T-cell (primary cell): ENCODE measurements around the gene STRN3. TPM values are rescaled to one million over a fixed set of nuclear protein-coding genes. Genes with fewer than 3 reads are reported as not detected.
A peak's percentile ranks its signal among the peaks of the same experiment; 100 is the strongest.

Experiments used
- ATAC-seq, 4 experiments: fragments of 200-7000 bp in 3 of 4; fragments of 150-1000 bp in 1 of 4; cut with Tn5 transposase; replicated peaks in 1 of 4; 1 replicate in 3 of 4; 2 replicates in 1 of 4; pipeline ENCODE4 v1.10.0; 2021; ENCODE audit warnings: moderate library complexity in 3 of 4, mild to moderate bottlenecking in 2 of 4, moderate number of reproducible peaks in 1 of 4
- CTCF ChIA-PET, 2 donors: fragments of 300-600 bp; sonication (Branson Sonifier 250); formaldehyde crosslinking; loops; one replicate each; lab custom pipeline; 2022; ENCODE audit warnings: antibody characterized with exemption in 2 of 2; lab: Charles Lee
- POLR2A ChIA-PET, 2 donors: fragments of 300-600 bp; sonication (Branson Sonifier 250); formaldehyde crosslinking; loops; one replicate each; lab custom pipeline; 2022; ENCODE audit warnings: antibody characterized with exemption in 2 of 2; lab: Charles Lee
- DNase-seq, 35 experiments: peaks; one replicate each; pipeline versions ENCODE4 v3.0.0 to v3.0.0-alpha.2; 2013 to 2023
- H3K27ac ChIP-seq: one replicate; pipeline ENCODE4 v1.5.1; 2013; ENCODE audit warnings: low read length
- H3K27me3 ChIP-seq, 2 experiments: replicated peaks in 1 of 2; 1 replicate in 1 of 2; 2 replicates in 1 of 2; pipeline versions ENCODE4 v1.6.1 to v1.7.0; 2013; ENCODE audit warnings: low read length in 1 of 2, mixed read lengths in 1 of 2; ENCODE audit not compliant: control insufficient read depth in 2 of 2, insufficient read depth in 2 of 2; ENCODE audit errors: extremely low read depth in 1 of 2
- H3K36me3 ChIP-seq, 2 donors: 1 replicate in 1 of 2; 2 replicates in 1 of 2; pipeline versions ENCODE4 v1.6.1 to v1.7.0; 2013; ENCODE audit warnings: low read length in 1 of 2; ENCODE audit not compliant: control insufficient read depth in 2 of 2, insufficient read depth in 1 of 2; ENCODE audit errors: extremely low read depth in 1 of 2
- H3K4me1 ChIP-seq, 2 experiments: 1 replicate in 1 of 2; 2 replicates in 1 of 2; pipeline versions ENCODE4 v1.6.1 to v1.7.0; 2013; ENCODE audit warnings: low read length in 2 of 2, mixed read lengths in 1 of 2; ENCODE audit not compliant: insufficient read depth in 2 of 2, control insufficient read depth in 1 of 2; ENCODE audit errors: extremely low read depth in 1 of 2
- H3K4me3 ChIP-seq, 2 donors: 1 replicate in 1 of 2; 2 replicates in 1 of 2; pipeline versions ENCODE4 v1.5.1 to v1.7.0; 2013; ENCODE audit warnings: mild to moderate bottlenecking in 2 of 2, low read length in 1 of 2, moderate library complexity in 1 of 2; ENCODE audit not compliant: control insufficient read depth in 1 of 2; ENCODE audit errors: extremely low read depth in 1 of 2
- H3K9me3 ChIP-seq: 2 replicates; pipeline ENCODE4 v1.7.0; 2013
- H3K27ac Mint-ChIP-seq, 2 donors: one replicate each; pipeline ENCODE4 v1.8.0; 2020 to 2021; ENCODE audit warnings: mild to moderate bottlenecking in 2 of 2, mixed read lengths in 2 of 2
- H3K27me3 Mint-ChIP-seq, 2 donors: one replicate each; pipeline ENCODE4 v1.8.0; 2021 to 2022; ENCODE audit warnings: mixed read lengths in 2 of 2
- H3K36me3 Mint-ChIP-seq: one replicate; pipeline ENCODE4 v1.8.0; 2021; ENCODE audit warnings: mixed read lengths
- H3K4me1 Mint-ChIP-seq, 3 donors: one replicate each; pipeline ENCODE4 v1.8.0; 2020 to 2022; ENCODE audit warnings: mixed read lengths in 3 of 3, mild to moderate bottlenecking in 1 of 3
- H3K4me3 Mint-ChIP-seq, 3 donors: one replicate each; pipeline ENCODE4 v1.8.0; 2020 to 2022; ENCODE audit warnings: mild to moderate bottlenecking in 3 of 3, mixed read lengths in 3 of 3, moderate library complexity in 3 of 3
- H3K9me3 Mint-ChIP-seq, 3 donors: one replicate each; pipeline ENCODE4 v1.8.0; 2020 to 2022; ENCODE audit warnings: mixed read lengths in 3 of 3
- WGBS: methylation state at CpG from one replicate; pipeline ENCODE4 v1.1.5; 2013; ENCODE audit warnings: missing lambda C conversion rate; ENCODE audit not compliant: insufficient coverage; 5-methylcytosine and 5-hydroxymethylcytosine counted together
- total RNA-seq, 35 experiments: library from RNA in 6 of 35; stranded (reverse) in 6 of 35; fragments of 120-200 nt in 1 of 35; gene quantifications; one replicate each; pipeline versions ENCODE4 v1.2.1 to v1.2.4 and lab custom pipeline; 2013 to 2026

Gene STRN3
- total RNA-seq (10 to 100 TPM; 18.4 to 31.4 (median 21.5) TPM), total RNA-seq (lab: John Stamatoyannopoulos, UW) (30.9 to 61.1 (median 45.6) reads per million in 29 experiments)
- 27.3 TPM for total RNA-seq (2013)

DNA sequence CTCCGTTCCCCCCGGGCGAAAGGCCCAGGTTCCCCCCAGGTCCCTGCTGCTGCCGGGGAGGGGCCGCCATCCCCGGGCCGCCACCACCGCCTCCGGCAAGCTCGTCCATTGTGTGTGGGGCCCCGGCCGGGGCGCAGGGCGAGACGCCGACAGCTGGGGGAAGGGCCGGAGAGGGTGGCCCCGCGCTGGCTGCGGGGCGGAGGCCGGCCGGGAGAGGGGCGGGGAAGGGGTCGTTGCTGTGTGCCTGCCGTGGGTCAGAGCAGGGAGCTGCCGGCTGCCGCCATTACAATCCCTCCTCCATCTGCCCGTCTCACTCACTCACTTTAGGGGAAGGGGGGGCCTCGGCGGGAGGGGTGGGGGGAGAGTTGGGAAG is at the start of gene STRN3:
Gene STRN3 (minus strand): TSS at position 303 of the 373 bp plus-strand sequence. CDS start 194 bp downstream, at position 109.
- H3K27ac Mint-ChIP-seq, result peak within 1 kb of the TSS; percentile 93 to 96
- Histone ChIP-seq H3K4me1 (peaks cover 10 to 11% of the 10 kb centered on the region in 2 experiments), H3K36me3 (no peaks in the 10 kb centered on the region), H3K27me3 (no peaks in the 10 kb centered on the region), H3K9me3 (no peaks in the 10 kb centered on the region), H3K4me3 (peak within 1 kb of the TSS; percentile 98 to 99), H3K27ac (peak within 1 kb of the TSS; percentile 94)
- no peaks in the 10 kb centered on the region for H3K9me3 Mint-ChIP-seq
- peaks cover 53 to 68% (median 57%) of the 10 kb centered on the region in 3 donors for H3K4me1 Mint-ChIP-seq
- DNase-seq (peak in 1 of 35 experiments; percentile 11), ATAC-seq (no peak)
- CTCF ChIA-PET, result interaction anchor here in 1 of 2 donors (0.7 to 1.5 kb wide), 2 partner anchors 18 to 432 kb away, joined by 3 read pairs; partner anchors contain the start of gene DTD2
- peaks cover 13% of the 10 kb centered on the region for H3K36me3 Mint-ChIP-seq
- POLR2A ChIA-PET, result interaction anchor here (0.6 to 0.8 kb wide), 9 partner anchors 12 to 536 kb away, joined by 3 to 10 read pairs (median 4); no protein-coding TSS in a partner anchor
- peak within 1 kb of the TSS; percentile 90 to 97 (median 96) for H3K4me3 Mint-ChIP-seq
- 0% methylated on average over 10 of the region's 31 CpGs for WGBS
- H3K27me3 Mint-ChIP-seq, result no peaks in the 10 kb centered on the region

DNA sequence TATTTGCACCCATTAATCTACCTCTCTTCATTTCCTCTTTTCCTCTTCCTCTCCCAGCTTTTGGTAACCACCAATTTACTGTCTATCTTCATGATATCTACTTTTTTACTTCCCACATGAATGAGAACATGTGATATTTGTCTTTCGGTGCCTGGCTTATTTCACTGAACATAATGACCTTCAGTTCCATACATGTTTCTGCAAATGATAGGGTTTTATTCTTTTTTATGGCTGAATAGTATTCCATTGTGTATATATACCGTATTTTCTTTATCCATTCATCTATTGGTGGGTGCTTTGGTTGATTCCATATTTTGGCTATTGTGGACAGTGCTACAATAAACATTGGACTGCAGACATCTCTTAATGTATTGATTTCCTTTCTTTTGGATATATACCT is 49.0 kb upstream of the STRN3 start:
- H3K27ac Mint-ChIP-seq, result no peak overlapping the region
- H3K4me1 Mint-ChIP-seq, result no peaks in the 10 kb centered on the region
- H3K27me3 Mint-ChIP-seq, result no peaks in the 10 kb centered on the region
- no CpG with 5 or more reads among the region's 2 CpGs for WGBS
- Histone ChIP-seq H3K4me3 (no peak overlapping the region), H3K36me3 (peaks cover 0 to 12% of the 10 kb centered on the region in 2 donors), H3K9me3 (no peaks in the 10 kb centered on the region), H3K4me1 (no peaks in the 10 kb centered on the region), H3K27ac (no peak overlapping the region), H3K27me3 (no peaks in the 10 kb centered on the region)
- ChIA-PET CTCF (interaction anchor here in 1 of 2 donors (0.6 kb wide), 1 partner anchor 55 kb away, joined by 3 read pairs; no protein-coding TSS in a partner anchor), POLR2A (no interaction called here)
- peaks cover 3 to 5% (median 5%) of the 10 kb centered on the region in 3 donors for H3K9me3 Mint-ChIP-seq
- no peak overlapping the region for H3K4me3 Mint-ChIP-seq
- H3K36me3 Mint-ChIP-seq, result peaks cover 37% of the 10 kb centered on the region
- DNase-seq (no peak), ATAC-seq (no peak)

DNA sequence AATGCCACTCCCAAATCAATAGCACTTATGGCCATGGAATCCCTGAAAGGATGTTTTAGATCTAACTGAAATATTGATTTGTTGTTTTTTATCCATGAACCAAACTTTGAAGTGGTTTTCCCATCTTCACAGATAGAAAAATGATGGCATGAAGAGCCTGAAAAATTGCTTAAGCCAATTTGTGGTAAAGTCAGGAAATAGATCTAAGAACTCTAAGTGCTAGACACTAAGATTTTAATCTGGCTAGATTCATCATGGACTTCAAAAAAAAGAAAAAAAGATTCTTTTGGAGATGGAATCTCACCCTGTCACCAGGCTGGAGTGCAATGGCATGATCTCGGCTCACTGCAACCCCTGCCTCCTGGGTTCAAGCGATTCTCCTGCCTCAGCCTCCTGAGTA is 45.0 kb upstream of the STRN3 start:
- DNase-seq, result no peak
- H3K27ac Mint-ChIP-seq, result no peak overlapping the region
- Histone ChIP-seq H3K4me3 (no peak overlapping the region), H3K4me1 (no peaks in the 10 kb centered on the region), H3K36me3 (peaks cover 0 to 16% of the 10 kb centered on the region in 2 donors), H3K27ac (no peak overlapping the region), H3K9me3 (no peaks in the 10 kb centered on the region), H3K27me3 (no peaks in the 10 kb centered on the region)
- peaks cover 3 to 5% (median 5%) of the 10 kb centered on the region in 3 donors for H3K9me3 Mint-ChIP-seq
- ChIA-PET CTCF (no interaction called here), POLR2A (no interaction called here)
- peaks cover 43% of the 10 kb centered on the region for H3K36me3 Mint-ChIP-seq
- no peak overlapping the region for H3K4me3 Mint-ChIP-seq
- no CpG with 5 or more reads among the region's 2 CpGs for WGBS
- ATAC-seq, result no peak
- no peaks in the 10 kb centered on the region for H3K27me3 Mint-ChIP-seq
- no peaks in the 10 kb centered on the region for H3K4me1 Mint-ChIP-seq

DNA sequence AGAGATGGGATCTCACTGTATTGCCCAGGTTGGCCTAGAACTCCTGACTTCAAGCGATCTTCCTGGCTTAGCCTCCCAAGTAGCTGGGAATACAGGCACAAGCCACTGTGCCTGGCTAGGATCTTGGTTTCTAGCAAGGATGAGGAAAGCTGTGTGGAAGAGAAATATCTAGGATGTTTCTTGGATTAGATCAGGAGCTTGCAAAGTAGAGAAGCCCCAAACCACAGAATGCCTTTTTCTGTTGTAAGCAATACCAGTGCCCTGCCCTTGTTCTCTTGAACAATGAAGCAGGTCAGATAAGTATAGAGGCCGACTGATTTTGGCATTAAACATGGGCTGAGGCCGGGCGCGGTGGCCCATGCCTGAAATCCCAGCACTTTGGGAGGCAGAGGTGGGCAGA is 44.3 kb upstream of the STRN3 start:
- Mint-ChIP-seq H3K9me3 (peaks cover 3 to 5% (median 5%) of the 10 kb centered on the region in 3 donors), H3K27ac (no peak overlapping the region), H3K27me3 (no peaks in the 10 kb centered on the region), H3K4me1 (no peaks in the 10 kb centered on the region), H3K4me3 (no peak overlapping the region), H3K36me3 (peaks cover 41% of the 10 kb centered on the region)
- ChIA-PET POLR2A (no interaction called here), CTCF (no interaction called here)
- DNase-seq, result no peak
- no peaks in the 10 kb centered on the region for H3K4me1 ChIP-seq
- 100% methylated on average over 1 of the region's 5 CpGs for WGBS
- H3K27me3 ChIP-seq, result no peaks in the 10 kb centered on the region
- no peak overlapping the region for H3K27ac ChIP-seq
- peaks cover 0 to 16% of the 10 kb centered on the region in 2 donors for H3K36me3 ChIP-seq
- no peak for ATAC-seq
- H3K4me3 ChIP-seq, result no peak overlapping the region
- no peaks in the 10 kb centered on the region for H3K9me3 ChIP-seq

- ChIA-PET POLR2A (interaction anchor here in 1 of 2 donors (0.5 kb wide), 1 partner anchor 298 kb away, joined by 5 read pairs; no protein-coding TSS in a partner anchor), CTCF (interaction anchor here in 1 of 2 donors (0.6 kb wide), 1 partner anchor 380 kb away, joined by 3 read pairs; no protein-coding TSS in a partner anchor)
- H3K27ac ChIP-seq, result no peak overlapping the region
- no peaks in the 10 kb centered on the region for H3K9me3 ChIP-seq
- H3K27me3 ChIP-seq, result no peaks in the 10 kb centered on the region
- Mint-ChIP-seq H3K9me3 (no peaks in the 10 kb centered on the region), H3K4me3 (no peak overlapping the region), H3K27ac (no peak overlapping the region), H3K27me3 (no peaks in the 10 kb centered on the region), H3K4me1 (no peaks in the 10 kb centered on the region), H3K36me3 (peaks cover 35% of the 10 kb centered on the region)
- no peaks in the 10 kb centered on the region for H3K4me1 ChIP-seq
- H3K36me3 ChIP-seq, result peaks cover 0 to 11% of the 10 kb centered on the region in 2 donors
- WGBS, result 100% methylated on average over 2 of the region's 3 CpGs
- no peak overlapping the region for H3K4me3 ChIP-seq
- DNase-seq (no peak), ATAC-seq (no peak)
Measured at GRCh38 chr14:31069343-31069742, 43.2 kb upstream of the STRN3 start.

DNA sequence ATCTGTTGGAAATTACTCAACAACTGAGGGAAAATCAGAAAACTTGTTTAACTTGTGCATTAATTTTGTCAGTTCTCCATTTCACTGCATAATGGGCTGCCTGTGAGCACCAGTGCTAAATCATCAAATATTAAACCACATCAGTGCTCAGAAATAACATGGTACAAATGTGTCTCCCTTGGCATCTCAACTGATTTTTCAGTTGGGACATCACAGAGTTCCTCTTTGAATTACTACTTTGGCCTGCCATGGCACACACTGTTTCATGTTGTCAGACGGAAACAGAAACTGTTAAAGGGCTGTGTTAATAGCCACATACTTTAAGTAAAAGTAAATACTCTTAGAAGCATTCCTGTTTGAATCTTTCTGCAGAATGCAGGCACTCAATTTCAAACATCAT is 42.1 kb upstream of the STRN3 start:
- Histone ChIP-seq H3K27me3 (no peaks in the 10 kb centered on the region), H3K4me3 (no peak overlapping the region), H3K9me3 (no peaks in the 10 kb centered on the region), H3K4me1 (no peaks in the 10 kb centered on the region), H3K27ac (no peak overlapping the region), H3K36me3 (peaks cover 0 to 11% of the 10 kb centered on the region in 2 donors)
- DNase-seq (no peak), ATAC-seq (no peak)
- Mint-ChIP-seq H3K36me3 (peaks cover 35% of the 10 kb centered on the region), H3K9me3 (no peaks in the 10 kb centered on the region), H3K27me3 (no peaks in the 10 kb centered on the region), H3K4me1 (no peaks in the 10 kb centered on the region), H3K4me3 (no peak overlapping the region), H3K27ac (no peak overlapping the region)
- ChIA-PET CTCF (interaction anchor here in 1 of 2 donors (0.6 kb wide), 1 partner anchor 22 kb away, joined by 3 read pairs; no protein-coding TSS in a partner anchor), POLR2A (interaction anchor here in 1 of 2 donors (0.6 kb wide), 1 partner anchor 135 kb away, joined by 3 read pairs; no protein-coding TSS in a partner anchor)
- no CpG with 5 or more reads among the region's 1 CpG for WGBS
